ENCODE measurements around the gene HOXD12. TPM values are rescaled to one million over a fixed set of nuclear protein-coding genes. Genes with fewer than 3 reads are reported as not detected.

HOXD12 gene
- total RNA-seq, 1 experiment from 2014 or later, result 0.13 TPM

DNA sequence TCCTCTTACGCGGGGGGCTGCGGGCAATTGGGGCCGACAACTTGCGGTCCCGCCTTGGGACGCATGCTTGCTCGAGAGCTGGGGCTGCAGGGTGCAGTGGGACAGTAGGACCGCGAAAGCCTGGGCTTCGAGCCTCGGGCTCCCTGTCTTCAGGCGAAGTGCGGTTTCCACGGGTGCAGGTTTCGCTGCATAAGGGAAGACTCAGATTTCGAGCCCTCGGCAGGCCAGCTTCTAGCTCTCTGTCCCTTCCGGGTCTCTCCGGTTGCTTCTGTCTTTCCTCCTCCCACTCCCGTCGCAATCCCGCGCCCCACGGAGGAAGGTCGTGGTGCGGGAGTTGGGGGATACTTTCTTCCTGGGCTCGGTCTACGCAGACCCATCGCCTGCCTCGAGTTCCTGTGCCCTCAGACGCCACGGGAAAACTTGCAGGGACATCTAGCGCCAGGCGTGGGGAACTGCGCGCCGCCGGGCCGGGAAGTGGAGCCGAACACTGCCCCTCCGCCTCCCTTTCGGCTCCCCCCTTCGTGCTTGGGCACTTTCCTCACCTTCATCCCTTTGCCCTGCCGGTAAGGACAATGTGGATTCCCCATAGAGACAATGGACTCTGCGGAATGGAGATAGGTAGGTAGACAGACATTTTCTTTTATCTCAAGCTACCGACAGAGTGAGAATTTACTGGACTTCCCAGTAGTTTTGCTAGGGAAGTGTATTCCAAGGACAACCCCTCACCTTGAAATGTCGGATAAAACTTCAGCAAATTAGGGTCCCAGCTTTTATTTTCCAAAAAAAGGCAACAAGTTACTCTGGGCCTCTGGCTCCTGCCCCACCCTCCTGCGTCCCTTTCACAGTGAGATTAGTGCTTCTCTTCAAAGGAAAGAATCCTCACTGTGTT, 11.3 kb upstream of the HOXD12 start:
- ATAC-seq (peak; percentile 87), DNase-seq (ENCODE audit: low read depth, low spot score) (no peak)
- Histone ChIP-seq H3K4me1 (ENCODE audit: control insufficient read depth, insufficient read depth, low read length) (peaks cover 9% of the 10 kb centered on the region), H3K27ac (ENCODE audit: low read length) (no peak overlapping the region), H3K9me3 (ENCODE audit: control insufficient read depth, insufficient read depth, low read depth, low read length) (no peaks in the 10 kb centered on the region), H3K36me3 (ENCODE audit: control insufficient read depth, insufficient read depth, low read length) (no peaks in the 10 kb centered on the region), H3K4me3 (ENCODE audit: low read depth in 2 of 2, low read length in 2 of 2) (peak overlapping the region; percentile 21 to 45), H3K27me3 (ENCODE audit: control insufficient read depth, insufficient read depth, low read length) (peaks cover 36% of the 10 kb centered on the region)
- in situ Hi-C loops (cut with HindIII; ENCODE audit: low pct_unique_long_range_greater_than_20kb, low sequenced_read_pairs) (no loop called here), intact Hi-C loops (cut with micrococcal nuclease; ENCODE audit: unreplicated experiment) (loop anchor here (2.0 to 10.0 kb wide), 3 partner anchors 123 to 721 kb away; no protein-coding TSS in a partner anchor)
- BruUV-seq (replicated peaks), result no TSS peak
- ChIA-PET POLR2A (no interaction called here), CTCF (interaction anchor here (0.6 to 2.0 kb wide), 3 partner anchors 9 to 837 kb away, joined by 3 to 7 read pairs (median 7); no protein-coding TSS in a partner anchor)
- no peak for TF ChIP-seq SIN3A (IDR thresholded peaks at IDR 0.05; ENCODE audit: borderline replicate concordance, insufficient read depth, low read depth, low read length)
- no peak for TF ChIP-seq POLR2AphosphoS5 (IDR thresholded peaks at IDR 0.05; ENCODE audit: low read depth, low read length)
- no peak for TF ChIP-seq TCF7L2 (IDR thresholded peaks at IDR 0.05; ENCODE audit: low read depth, low read length)
- TF ChIP-seq, protein P1, sequence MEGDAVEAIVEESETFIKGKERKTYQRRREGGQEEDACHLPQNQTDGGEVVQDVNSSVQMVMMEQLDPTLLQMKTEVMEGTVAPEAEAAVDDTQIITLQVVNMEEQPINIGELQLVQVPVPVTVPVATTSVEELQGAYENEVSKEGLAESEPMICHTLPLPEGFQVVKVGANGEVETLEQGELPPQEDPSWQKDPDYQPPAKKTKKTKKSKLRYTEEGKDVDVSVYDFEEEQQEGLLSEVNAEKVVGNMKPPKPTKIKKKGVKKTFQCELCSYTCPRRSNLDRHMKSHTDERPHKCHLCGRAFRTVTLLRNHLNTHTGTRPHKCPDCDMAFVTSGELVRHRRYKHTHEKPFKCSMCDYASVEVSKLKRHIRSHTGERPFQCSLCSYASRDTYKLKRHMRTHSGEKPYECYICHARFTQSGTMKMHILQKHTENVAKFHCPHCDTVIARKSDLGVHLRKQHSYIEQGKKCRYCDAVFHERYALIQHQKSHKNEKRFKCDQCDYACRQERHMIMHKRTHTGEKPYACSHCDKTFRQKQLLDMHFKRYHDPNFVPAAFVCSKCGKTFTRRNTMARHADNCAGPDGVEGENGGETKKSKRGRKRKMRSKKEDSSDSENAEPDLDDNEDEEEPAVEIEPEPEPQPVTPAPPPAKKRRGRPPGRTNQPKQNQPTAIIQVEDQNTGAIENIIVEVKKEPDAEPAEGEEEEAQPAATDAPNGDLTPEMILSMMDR (IDR thresholded peaks at IDR 0.05), result peak; percentile 94

DNA sequence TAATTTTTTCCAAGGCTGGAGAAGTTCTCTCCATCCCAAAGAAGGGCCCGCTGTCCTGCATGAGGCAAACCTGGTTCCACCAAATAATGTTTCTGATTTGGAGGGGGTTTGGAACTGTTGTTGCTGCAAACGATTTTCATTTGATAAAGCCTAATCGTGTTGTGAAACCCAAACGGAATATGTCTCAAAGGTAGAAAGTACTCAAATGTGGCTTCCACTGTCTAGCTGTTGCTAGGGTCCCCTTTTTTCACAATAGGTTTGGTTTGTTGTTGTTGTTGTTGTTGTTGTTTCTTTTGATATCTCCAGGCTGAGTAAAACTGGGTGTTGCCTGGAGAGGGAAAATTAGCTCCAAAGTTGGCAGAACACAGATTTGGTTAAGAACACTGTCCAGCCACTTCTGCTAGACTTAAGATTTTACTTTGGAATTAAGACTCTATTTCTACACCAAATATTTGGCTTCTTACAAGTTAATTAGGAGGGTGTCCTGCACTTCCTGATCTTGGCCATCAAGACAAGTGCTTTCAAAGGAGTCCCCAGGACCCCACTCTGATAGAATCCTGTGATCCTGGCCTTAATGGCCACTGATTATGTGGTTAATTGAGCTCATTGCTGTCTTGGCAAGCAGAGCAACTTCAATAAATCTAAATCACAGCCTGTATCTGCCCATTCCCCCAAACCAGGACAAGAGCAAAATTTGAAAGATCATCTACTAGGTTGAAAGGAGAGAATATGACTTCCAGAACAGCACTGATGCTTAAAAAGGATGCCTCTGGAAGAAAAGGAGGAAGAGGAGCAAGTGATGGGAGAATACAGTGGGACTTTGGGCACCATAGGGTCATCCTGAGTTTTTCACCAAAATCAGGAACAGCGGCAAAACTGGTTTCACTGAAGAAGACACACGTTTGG, 10.4 kb upstream of the HOXD12 start:
- no peak for DNase-seq (ENCODE audit: low read depth, low spot score)
- Histone ChIP-seq H3K9me3 (ENCODE audit: control insufficient read depth, insufficient read depth, low read depth, low read length) (no peaks in the 10 kb centered on the region), H3K36me3 (ENCODE audit: control insufficient read depth, insufficient read depth, low read length) (no peaks in the 10 kb centered on the region), H3K4me1 (ENCODE audit: control insufficient read depth, insufficient read depth, low read length) (peaks cover 9% of the 10 kb centered on the region), H3K27ac (ENCODE audit: low read length) (no peak overlapping the region), H3K4me3 (ENCODE audit: low read depth in 2 of 2, low read length in 2 of 2) (no peak overlapping the region), H3K27me3 (ENCODE audit: control insufficient read depth, insufficient read depth, low read length) (peaks cover 32% of the 10 kb centered on the region)
- no peak for TF ChIP-seq POLR2AphosphoS5 (IDR thresholded peaks at IDR 0.05; ENCODE audit: low read depth, low read length)
- TF ChIP-seq, protein P2, sequence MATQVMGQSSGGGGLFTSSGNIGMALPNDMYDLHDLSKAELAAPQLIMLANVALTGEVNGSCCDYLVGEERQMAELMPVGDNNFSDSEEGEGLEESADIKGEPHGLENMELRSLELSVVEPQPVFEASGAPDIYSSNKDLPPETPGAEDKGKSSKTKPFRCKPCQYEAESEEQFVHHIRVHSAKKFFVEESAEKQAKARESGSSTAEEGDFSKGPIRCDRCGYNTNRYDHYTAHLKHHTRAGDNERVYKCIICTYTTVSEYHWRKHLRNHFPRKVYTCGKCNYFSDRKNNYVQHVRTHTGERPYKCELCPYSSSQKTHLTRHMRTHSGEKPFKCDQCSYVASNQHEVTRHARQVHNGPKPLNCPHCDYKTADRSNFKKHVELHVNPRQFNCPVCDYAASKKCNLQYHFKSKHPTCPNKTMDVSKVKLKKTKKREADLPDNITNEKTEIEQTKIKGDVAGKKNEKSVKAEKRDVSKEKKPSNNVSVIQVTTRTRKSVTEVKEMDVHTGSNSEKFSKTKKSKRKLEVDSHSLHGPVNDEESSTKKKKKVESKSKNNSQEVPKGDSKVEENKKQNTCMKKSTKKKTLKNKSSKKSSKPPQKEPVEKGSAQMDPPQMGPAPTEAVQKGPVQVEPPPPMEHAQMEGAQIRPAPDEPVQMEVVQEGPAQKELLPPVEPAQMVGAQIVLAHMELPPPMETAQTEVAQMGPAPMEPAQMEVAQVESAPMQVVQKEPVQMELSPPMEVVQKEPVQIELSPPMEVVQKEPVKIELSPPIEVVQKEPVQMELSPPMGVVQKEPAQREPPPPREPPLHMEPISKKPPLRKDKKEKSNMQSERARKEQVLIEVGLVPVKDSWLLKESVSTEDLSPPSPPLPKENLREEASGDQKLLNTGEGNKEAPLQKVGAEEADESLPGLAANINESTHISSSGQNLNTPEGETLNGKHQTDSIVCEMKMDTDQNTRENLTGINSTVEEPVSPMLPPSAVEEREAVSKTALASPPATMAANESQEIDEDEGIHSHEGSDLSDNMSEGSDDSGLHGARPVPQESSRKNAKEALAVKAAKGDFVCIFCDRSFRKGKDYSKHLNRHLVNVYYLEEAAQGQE (IDR thresholded peaks at IDR 0.05; ENCODE audit: insufficient read depth in 1 of 2, low read depth in 2 of 2, low read length in 1 of 2), result no peak
- TF ChIP-seq, protein P1 (IDR thresholded peaks at IDR 0.05), result no peak
- TF ChIP-seq TCF7L2 (IDR thresholded peaks at IDR 0.05; ENCODE audit: low read depth, low read length), result no peak
- TF ChIP-seq SIN3A (IDR thresholded peaks at IDR 0.05; ENCODE audit: borderline replicate concordance, insufficient read depth, low read depth, low read length), result no peak
- ChIA-PET POLR2A (no interaction called here), CTCF (interaction anchor here (1.4 to 2.0 kb wide), 2 partner anchors 8 to 399 kb away, joined by 3 to 7 read pairs; no protein-coding TSS in a partner anchor)
- ATAC-seq, result no peak
- intact Hi-C loops (cut with micrococcal nuclease; ENCODE audit: unreplicated experiment) (loop anchor here (2.0 to 10.0 kb wide), 3 partner anchors 124 to 722 kb away; no protein-coding TSS in a partner anchor), in situ Hi-C loops (cut with HindIII; ENCODE audit: low pct_unique_long_range_greater_than_20kb, low sequenced_read_pairs) (no loop called here)
- BruUV-seq (replicated peaks), result no TSS peak

All from Panc1 (cell line).